ENCODE measurements around the gene AAGAB. TPM values are rescaled to one million over a fixed set of nuclear protein-coding genes. Genes with fewer than 3 reads are reported as not detected.

Gene AAGAB
- total RNA-seq, 4 donors from 2014 or later, result 23.6 to 34.4 (median 25.4) TPM

DNA sequence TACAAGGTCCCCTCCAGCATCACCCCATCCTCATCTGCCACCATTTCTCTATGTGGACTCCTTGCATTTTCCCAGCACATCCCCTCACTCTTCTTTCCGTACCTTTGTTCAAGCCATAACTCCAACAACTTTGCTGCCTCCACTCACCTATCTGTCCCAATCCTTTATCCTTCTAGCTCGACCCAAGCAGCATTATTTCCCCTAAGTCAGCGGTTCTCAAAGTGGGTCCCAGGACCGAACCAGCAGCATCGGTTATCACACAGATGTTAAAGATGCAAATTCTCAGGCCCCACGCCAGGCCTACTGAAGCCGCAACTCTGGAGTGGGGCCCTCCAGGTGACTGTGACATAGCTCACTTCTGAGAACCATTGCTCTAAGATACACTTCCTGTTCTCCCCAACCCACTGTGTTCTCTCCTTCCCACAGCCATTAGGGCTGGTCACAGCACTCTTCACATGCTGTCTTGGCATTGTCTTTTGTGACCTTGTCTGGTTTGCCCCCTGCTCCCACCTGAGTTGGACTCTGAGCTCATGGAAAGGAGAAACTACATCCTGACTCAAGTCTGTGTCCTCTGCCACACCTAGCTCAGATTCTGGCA lies 56.2 kb downstream of the AAGAB start:
- DNase-seq (ENCODE audit: low spot score) (no peak), ATAC-seq (ENCODE audit: low FRiP score) (no peak)
- TF ChIP-seq, protein P1, sequence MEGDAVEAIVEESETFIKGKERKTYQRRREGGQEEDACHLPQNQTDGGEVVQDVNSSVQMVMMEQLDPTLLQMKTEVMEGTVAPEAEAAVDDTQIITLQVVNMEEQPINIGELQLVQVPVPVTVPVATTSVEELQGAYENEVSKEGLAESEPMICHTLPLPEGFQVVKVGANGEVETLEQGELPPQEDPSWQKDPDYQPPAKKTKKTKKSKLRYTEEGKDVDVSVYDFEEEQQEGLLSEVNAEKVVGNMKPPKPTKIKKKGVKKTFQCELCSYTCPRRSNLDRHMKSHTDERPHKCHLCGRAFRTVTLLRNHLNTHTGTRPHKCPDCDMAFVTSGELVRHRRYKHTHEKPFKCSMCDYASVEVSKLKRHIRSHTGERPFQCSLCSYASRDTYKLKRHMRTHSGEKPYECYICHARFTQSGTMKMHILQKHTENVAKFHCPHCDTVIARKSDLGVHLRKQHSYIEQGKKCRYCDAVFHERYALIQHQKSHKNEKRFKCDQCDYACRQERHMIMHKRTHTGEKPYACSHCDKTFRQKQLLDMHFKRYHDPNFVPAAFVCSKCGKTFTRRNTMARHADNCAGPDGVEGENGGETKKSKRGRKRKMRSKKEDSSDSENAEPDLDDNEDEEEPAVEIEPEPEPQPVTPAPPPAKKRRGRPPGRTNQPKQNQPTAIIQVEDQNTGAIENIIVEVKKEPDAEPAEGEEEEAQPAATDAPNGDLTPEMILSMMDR (IDR thresholded peaks at IDR 0.05), result no peak

DNA sequence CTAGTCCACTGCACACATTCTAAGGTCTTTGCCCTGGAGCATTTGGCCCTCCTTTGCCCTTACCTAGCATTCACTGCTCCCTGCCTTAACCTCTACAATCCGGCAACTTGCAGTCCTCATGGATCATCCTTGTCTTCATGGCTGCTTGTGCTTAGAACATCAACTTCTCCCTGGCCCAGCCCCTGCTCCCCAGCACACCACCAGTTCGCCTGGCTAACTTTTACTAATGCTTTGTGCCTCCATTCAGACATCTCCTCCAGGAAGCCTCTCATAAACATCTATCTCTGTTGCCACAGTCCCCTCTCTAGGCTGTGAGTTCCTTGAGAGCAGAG lies 57.1 kb downstream of the AAGAB start:
- DNase-seq (ENCODE audit: low spot score) (no peak), ATAC-seq (ENCODE audit: low FRiP score) (no peak)
- TF ChIP-seq, protein P1 (IDR thresholded peaks at IDR 0.05), result no peak

DNA sequence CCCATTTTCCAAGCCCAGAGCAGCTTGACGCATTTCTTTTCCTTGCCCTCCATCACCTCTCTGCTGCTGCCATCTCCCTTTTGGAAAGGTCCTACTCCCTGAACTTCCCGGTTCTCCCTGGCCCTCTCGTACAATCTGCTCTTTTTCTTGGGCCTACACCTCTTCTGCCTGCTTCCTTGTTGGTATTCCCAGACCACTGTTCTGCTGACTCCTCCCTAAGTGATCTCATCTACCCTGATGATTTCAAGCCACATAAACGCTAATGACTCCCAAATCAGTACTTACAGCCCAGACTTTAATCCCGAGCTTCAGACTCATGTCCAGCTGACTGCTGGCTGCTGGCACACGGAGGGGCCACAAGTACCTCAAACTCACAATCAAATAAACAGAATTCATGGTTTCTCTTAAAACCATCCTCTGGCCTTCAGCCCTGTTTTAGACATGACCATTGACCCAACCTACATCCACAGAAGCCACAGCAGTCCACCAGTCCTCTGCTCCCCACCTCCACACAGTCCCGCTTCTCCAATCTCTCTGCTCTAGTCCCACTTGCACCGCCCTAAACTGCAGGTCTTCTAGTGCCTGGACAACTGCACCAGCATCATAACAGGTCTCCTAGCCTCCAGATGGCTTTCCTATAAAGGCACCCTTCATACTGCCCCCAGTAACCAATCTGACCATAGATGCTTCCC lies 57.6 kb downstream of the AAGAB start:
- TF ChIP-seq, protein P1 (IDR thresholded peaks at IDR 0.05), result no peak
- DNase-seq (ENCODE audit: low spot score) (no peak), ATAC-seq (ENCODE audit: low FRiP score) (no peak)

DNA sequence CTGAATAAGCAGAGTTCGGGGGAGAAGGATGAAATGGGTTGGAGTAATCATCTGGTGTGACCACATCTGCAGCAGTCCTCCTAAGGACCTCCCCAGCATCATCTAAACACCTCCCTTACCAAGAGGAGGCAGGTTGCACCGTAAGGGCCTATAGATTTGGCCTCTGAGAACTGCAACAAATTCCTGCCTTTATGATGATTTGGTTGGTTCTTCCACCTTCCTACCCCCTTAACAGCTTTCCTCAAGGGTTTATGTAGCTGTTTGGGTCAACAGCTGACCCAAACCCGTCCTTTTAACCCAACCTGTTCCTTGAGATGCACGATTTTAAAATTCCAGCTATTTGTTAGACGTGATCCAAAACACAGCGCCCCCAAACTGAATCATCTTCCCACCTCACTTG lies 58.2 kb downstream of the AAGAB start:
- ATAC-seq (ENCODE audit: low FRiP score) (no peak), DNase-seq (ENCODE audit: low spot score) (no peak)
- TF ChIP-seq, protein P1 (IDR thresholded peaks at IDR 0.05), result no peak

DNA sequence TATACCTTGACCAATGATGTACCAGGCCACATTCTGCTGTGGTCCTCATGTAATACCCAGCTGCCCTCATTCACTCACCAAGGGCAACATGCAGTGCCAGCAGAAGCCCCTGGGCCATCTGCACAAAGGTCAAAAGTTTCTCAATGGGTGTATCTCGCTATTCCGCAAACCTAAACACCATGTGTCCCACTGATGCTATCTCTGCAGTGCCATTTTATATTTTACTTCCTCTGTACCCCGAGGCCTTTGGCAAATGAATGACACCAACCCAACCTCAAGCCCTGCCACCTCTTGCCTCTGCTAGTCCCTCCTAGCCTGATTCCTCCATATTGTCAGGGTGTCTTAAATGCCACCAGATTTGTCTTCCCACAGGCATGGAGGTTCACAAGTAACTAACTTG lies 59.2 kb downstream of the AAGAB start:
- no peak for ATAC-seq (ENCODE audit: low FRiP score)
- TF ChIP-seq, protein P1 (IDR thresholded peaks at IDR 0.05), result no peak
- no peak for DNase-seq (ENCODE audit: low spot score)

DNA sequence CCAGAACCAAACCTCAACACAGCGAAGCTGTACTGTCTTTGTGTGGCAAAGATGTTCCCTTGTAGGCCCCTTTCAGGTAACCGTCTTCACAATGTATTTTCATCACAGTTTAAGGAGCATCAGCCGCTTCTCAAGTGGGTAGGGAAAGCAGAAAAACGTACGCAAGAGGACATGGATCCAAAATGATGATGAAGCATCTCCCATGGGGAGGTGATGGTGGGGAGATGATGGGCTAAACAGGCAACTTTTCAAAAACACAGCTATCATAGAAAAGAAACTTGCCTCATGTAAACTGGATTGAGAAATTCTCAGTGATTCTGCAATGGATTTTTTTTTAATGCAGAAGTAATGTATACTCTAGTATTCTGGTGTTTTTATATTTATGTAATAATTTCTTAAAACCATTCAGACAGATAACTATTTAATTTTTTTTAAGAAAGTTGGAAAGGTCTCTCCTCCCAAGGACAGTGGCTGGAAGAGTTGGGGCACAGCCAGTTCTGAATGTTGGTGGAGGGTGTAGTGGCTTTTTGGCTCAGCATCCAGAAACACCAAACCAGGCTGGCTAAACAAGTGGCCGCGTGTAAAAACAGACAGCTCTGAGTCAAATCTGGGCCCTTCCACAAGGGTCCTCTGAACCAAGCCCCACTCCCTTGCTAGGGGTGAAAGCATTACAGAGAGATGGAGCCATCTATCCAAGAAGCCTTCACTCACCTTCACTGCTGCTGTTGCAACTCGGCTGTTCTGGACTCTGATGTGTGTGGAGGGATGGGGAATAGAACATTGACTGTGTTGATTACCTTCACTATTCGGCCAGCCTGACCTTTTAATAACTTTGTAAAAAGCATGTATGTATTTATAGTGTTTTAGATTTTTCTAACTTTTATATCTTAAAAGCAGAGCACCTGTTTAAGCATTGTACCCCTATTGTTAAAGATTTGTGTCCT lies 60.0 kb downstream of the AAGAB start:
- ATAC-seq (ENCODE audit: low FRiP score) (no peak), DNase-seq (ENCODE audit: low spot score) (no peak)
- TF ChIP-seq, protein P1 (IDR thresholded peaks at IDR 0.05), result no peak

Data from omental fat pad (tissue), 4 donors.